OCI-LY7 (cell line): Measurements from ENCODE around the gene KANSL1. TPM values are rescaled to one million over a fixed set of nuclear protein-coding genes. Genes with fewer than 3 reads are reported as not detected.

Experiments used
- BruUV-seq: library from RNA; stranded (reverse); fragments of 400-500 nt; replicated peaks from 2 replicates; lab custom pipeline; 2021; lab: Mats Ljungman, UMichigan
- CTCF ChIA-PET: fragments of 300-600 bp; sonication (Branson Sonifier 250); formaldehyde crosslinking; loops from one replicate; lab custom pipeline; 2022; ENCODE audit warnings: antibody characterized with exemption; ENCODE audit not compliant: unreplicated experiment; lab: Charles Lee
- POLR2A ChIA-PET: fragments of 300-600 bp; sonication (Branson Sonifier 250); formaldehyde crosslinking; loops from one replicate; lab custom pipeline; 2022; ENCODE audit warnings: antibody characterized with exemption; lab: Charles Lee
- DNase-seq: peaks from one replicate; pipeline ENCODE4 v3.0.0-alpha.2; 2015; ENCODE audit warnings: low spot score
- H2AFZ ChIP-seq: fragments of 200-600 bp; sonication (generic), shearing (Covaris generic); 2 replicates; pipeline ENCODE4 v1.6.1; 2014; ENCODE audit warnings: mild to moderate bottlenecking, antibody characterized with exemption, low read length, moderate library complexity
- H3K27ac ChIP-seq: fragments of 200-600 bp; sonication (generic); 2 replicates; pipeline ENCODE4 v1.5.1; 2014; ENCODE audit warnings: mixed run types, low read depth, mild to moderate bottlenecking, moderate library complexity, low read length, inconsistent platforms; ENCODE audit not compliant: poor library complexity, severe bottlenecking
- H3K36me3 ChIP-seq: fragments of 200-600 bp; sonication (generic); 2 replicates; pipeline ENCODE4 v1.6.1; 2014; ENCODE audit warnings: mild to moderate bottlenecking, antibody characterized with exemption, low read length, moderate library complexity, mixed read lengths; ENCODE audit not compliant: insufficient read depth
- H3K4me1 ChIP-seq: fragments of 200-600 bp; sonication (generic); 2 replicates; pipeline ENCODE4 v1.5.1; 2014; ENCODE audit warnings: mild to moderate bottlenecking, low read length; ENCODE audit not compliant: insufficient read depth, poor library complexity, severe bottlenecking
- H3K4me2 ChIP-seq: fragments of 200-600 bp; sonication (generic); 2 replicates; pipeline ENCODE4 v1.6.1; 2014; ENCODE audit warnings: mild to moderate bottlenecking, low read length
- H3K4me3 ChIP-seq: fragments of 200-600 bp; sonication (generic); 2 replicates; pipeline ENCODE4 v1.5.1; 2014; ENCODE audit warnings: mild to moderate bottlenecking, low read depth, low read length; ENCODE audit not compliant: poor library complexity, severe bottlenecking
- H3K79me2 ChIP-seq: fragments of 200-600 bp; sonication (generic); 2 replicates; pipeline ENCODE4 v1.6.1; 2016; ENCODE audit warnings: low read depth, mild to moderate bottlenecking, low read length, moderate library complexity, mixed read lengths; ENCODE audit not compliant: insufficient read depth
- H3K9me2 ChIP-seq: fragments of 200-600 bp; sonication (generic); 2 replicates; pipeline ENCODE4 v1.6.1; 2016; ENCODE audit warnings: mild to moderate bottlenecking, low read length, mixed read lengths; ENCODE audit not compliant: insufficient read depth
- H3K9me3 ChIP-seq: fragments of 200-600 bp; sonication (generic); 2 replicates; pipeline ENCODE4 v1.6.1; 2014; ENCODE audit warnings: mild to moderate bottlenecking, mixed run types, low read length, mixed read lengths
- H4K20me1 ChIP-seq: fragments of 200-600 bp; sonication (generic); 2 replicates; pipeline ENCODE4 v1.6.1; 2014; ENCODE audit warnings: mild to moderate bottlenecking, antibody characterized with exemption, low read length, moderate library complexity, mixed read lengths; ENCODE audit not compliant: insufficient read depth
- CTCF ChIP-seq: fragments of 200-600 bp; sonication (generic); conservative IDR thresholded peaks from 2 replicates; pipeline ENCODE4 v1.5.1; 2014; ENCODE audit warnings: mild to moderate bottlenecking, antibody characterized with exemption, low read length, moderate library complexity, mixed read lengths
- EZH2phosphoT487 ChIP-seq: fragments of 200-600 bp; sonication (generic); IDR thresholded peaks from 2 replicates; pipeline ENCODE4 v1.6.1; 2018; ENCODE audit warnings: low read depth, borderline replicate concordance, mild to moderate bottlenecking, mixed run types, antibody characterized with exemption, low read length, moderate library complexity, mixed read lengths
- intact Hi-C: fragments of 100-400 bp; cut with micrococcal nuclease; formaldehyde crosslinking; loops from one replicate; pipeline ENCODE4 v1.10.0; 2022; ENCODE audit not compliant: unreplicated experiment
- total RNA-seq, 2 experiments: library from RNA; depleted of rRNA in 1 of 2; stranded (reverse); fragments of >200 nt in 1 of 2; shearing (Covaris generic) in 1 of 2; gene quantifications; 2 replicates each; pipeline ENCODE4 v1.2.3, GENCODE V29; 2014 to 2022

KANSL1 gene
- total RNA-seq, 2 experiments from 2014 or later: 96.9 to 129 TPM

DNA sequence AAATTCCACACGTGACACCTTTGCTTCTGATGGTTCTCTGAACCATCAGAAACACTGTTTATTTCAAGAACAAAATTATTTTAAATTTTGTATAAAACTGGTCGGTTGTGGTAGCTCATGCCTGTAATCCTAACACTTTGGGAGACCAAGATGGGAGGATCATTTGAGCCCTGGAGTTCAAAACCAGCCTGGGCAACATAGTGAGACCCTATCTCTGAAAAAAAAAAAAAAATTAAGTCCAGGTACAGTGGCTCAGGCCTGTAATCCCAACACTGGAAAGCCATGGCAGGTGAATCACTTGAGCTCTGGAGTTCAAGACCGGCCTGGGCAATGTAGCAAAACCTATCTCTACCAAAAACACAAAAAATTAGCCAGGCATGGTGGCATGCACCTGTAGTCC, 8.3 kb upstream of the KANSL1 start:
- no peaks in the 10 kb centered on the region for H4K20me1 ChIP-seq
- peaks cover 6% of the 10 kb centered on the region for H3K4me1 ChIP-seq
- H3K36me3 ChIP-seq: peaks cover 44% of the 10 kb centered on the region
- peaks cover 93% of the 10 kb centered on the region for H3K79me2 ChIP-seq
- no peak overlapping the region for H3K27ac ChIP-seq
- POLR2A ChIA-PET: interaction anchor here (0.6 to 1.1 kb wide), 3 partner anchors 10 to 183 kb away, joined by 3 to 5 read pairs (median 3); no protein-coding TSS in a partner anchor
- no peak overlapping the region for H3K4me2 ChIP-seq
- H3K4me3 ChIP-seq: no peak overlapping the region
- no peak for DNase-seq
- intact Hi-C loops: no loop called here
- TF ChIP-seq EZH2phosphoT487: no peak
- no peak for TF ChIP-seq CTCF
- peaks cover 22% of the 10 kb centered on the region; the same call in 1 of the 2 replicates for H3K9me3 ChIP-seq
- no peak overlapping the region for H2AFZ ChIP-seq
- no TSS peak for BruUV-seq
- no peaks in the 10 kb centered on the region for H3K9me2 ChIP-seq
- CTCF ChIA-PET: no interaction called here

GRCh38 chr17:46200197-46200596, 7.0 kb upstream of the KANSL1 start:
- peaks cover 12% of the 10 kb centered on the region; the same call in 1 of the 2 replicates for H3K9me3 ChIP-seq
- H4K20me1 ChIP-seq: no peaks in the 10 kb centered on the region
- H3K4me3 ChIP-seq: no peak overlapping the region
- H2AFZ ChIP-seq: no peak overlapping the region
- BruUV-seq: no TSS peak
- DNase-seq: no peak
- POLR2A ChIA-PET: interaction anchor here (2.0 kb wide), 1 partner anchor 12 kb away, joined by 9 read pairs; no protein-coding TSS in a partner anchor
- H3K4me2 ChIP-seq: no peak overlapping the region
- TF ChIP-seq CTCF (no peak), EZH2phosphoT487 (no peak)
- H3K27ac ChIP-seq: no peak overlapping the region
- H3K36me3 ChIP-seq: peaks cover 31% of the 10 kb centered on the region
- H3K9me2 ChIP-seq: no peaks in the 10 kb centered on the region
- intact Hi-C loops: no loop called here
- peaks cover 95% of the 10 kb centered on the region for H3K79me2 ChIP-seq
- CTCF ChIA-PET: interaction anchor here (1.0 kb wide), 1 partner anchor 10 kb away, joined by 3 read pairs; no protein-coding TSS in a partner anchor
- H3K4me1 ChIP-seq: peaks cover 11% of the 10 kb centered on the region

DNA sequence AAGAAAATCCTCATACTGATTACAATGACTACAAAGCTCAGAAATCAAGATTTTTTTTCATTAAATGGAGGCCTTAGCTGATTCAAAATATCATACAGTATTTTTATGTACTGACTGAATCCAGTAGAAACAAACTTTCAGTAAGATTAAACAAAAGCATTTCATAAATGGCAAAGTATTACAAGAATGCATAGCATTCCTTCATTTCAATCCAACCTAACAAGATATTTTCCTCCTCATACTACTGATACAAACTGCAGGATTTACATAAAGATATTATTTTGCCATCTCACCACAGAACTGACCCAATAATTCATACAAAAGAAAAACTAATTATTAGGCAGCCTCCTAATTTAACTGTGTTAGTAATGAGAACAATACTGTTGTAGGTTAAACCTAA, 6.2 kb upstream of the KANSL1 start:
- no peak overlapping the region for H3K4me3 ChIP-seq
- H3K27ac ChIP-seq: no peak overlapping the region
- H3K4me1 ChIP-seq: peaks cover 19% of the 10 kb centered on the region
- TF ChIP-seq CTCF (no peak), EZH2phosphoT487 (no peak)
- no peak overlapping the region for H3K4me2 ChIP-seq
- no peak overlapping the region for H2AFZ ChIP-seq
- H3K9me3 ChIP-seq: peaks cover 12% of the 10 kb centered on the region; the same call in 1 of the 2 replicates
- no TSS peak for BruUV-seq
- H4K20me1 ChIP-seq: no peaks in the 10 kb centered on the region
- peaks cover 23% of the 10 kb centered on the region for H3K36me3 ChIP-seq
- DNase-seq: no peak
- intact Hi-C loops: no loop called here
- ChIA-PET POLR2A (interaction anchor here (0.9 to 2.0 kb wide), 3 partner anchors 11 to 21 kb away, joined by 3 to 9 read pairs (median 5); no protein-coding TSS in a partner anchor), CTCF (interaction anchor here (1.0 kb wide), 1 partner anchor 11 kb away, joined by 3 read pairs; no protein-coding TSS in a partner anchor)
- peaks cover 95% of the 10 kb centered on the region for H3K79me2 ChIP-seq
- H3K9me2 ChIP-seq: no peaks in the 10 kb centered on the region
